Measurements from ENCODE around the gene ZBTB9.

DNA sequence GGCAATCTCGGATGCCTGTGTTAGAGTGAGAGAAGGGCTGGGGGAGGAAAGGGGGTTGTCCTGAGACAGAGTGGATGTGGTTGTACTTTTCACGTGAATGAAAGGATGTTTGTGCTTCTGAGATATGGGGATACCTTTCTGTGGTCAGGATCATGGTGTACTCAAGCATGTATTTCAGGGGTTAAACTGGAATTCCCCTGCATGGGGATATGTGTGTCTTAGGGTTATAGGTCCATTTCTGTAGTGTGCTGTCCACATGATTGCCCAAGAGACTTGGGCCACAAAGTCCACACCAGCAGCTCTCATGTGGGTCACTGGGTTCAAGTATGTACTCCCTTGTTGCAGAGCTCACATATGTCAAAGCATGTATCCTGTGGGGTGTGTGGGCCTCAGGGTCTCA is 24.0 kb upstream of the ZBTB9 start:
- TF ChIP-seq, protein P1, sequence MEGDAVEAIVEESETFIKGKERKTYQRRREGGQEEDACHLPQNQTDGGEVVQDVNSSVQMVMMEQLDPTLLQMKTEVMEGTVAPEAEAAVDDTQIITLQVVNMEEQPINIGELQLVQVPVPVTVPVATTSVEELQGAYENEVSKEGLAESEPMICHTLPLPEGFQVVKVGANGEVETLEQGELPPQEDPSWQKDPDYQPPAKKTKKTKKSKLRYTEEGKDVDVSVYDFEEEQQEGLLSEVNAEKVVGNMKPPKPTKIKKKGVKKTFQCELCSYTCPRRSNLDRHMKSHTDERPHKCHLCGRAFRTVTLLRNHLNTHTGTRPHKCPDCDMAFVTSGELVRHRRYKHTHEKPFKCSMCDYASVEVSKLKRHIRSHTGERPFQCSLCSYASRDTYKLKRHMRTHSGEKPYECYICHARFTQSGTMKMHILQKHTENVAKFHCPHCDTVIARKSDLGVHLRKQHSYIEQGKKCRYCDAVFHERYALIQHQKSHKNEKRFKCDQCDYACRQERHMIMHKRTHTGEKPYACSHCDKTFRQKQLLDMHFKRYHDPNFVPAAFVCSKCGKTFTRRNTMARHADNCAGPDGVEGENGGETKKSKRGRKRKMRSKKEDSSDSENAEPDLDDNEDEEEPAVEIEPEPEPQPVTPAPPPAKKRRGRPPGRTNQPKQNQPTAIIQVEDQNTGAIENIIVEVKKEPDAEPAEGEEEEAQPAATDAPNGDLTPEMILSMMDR (IDR thresholded peaks at IDR 0.05), result no peak
- no peak for TF ChIP-seq POLR2A (IDR thresholded peaks at IDR 0.05)

Measured in lower leg skin (tissue), 3 donors.